GM10266 (cell line): ENCODE data around the gene ZFR2.
A peak's percentile ranks its signal among the peaks of the same experiment; 100 is the strongest.
"Not testable (repeated sequence)": the region's sequence is repeated elsewhere in the genome, so short reads cannot be mapped to it uniquely, and the experiment has no call there.

Experiments used
- DNase-seq: peaks from one replicate; pipeline ENCODE4 v3.0.0; 2012; ENCODE audit errors: extremely low spot score
- CTCF ChIP-seq: IDR thresholded peaks from 2 replicates; pipeline ENCODE4 v1.5.1; 2012; ENCODE audit warnings: mild to moderate bottlenecking, low read depth; ENCODE audit not compliant: control insufficient read depth, insufficient read depth; ENCODE audit errors: missing control alignments

The ZFR2 gene

DNA sequence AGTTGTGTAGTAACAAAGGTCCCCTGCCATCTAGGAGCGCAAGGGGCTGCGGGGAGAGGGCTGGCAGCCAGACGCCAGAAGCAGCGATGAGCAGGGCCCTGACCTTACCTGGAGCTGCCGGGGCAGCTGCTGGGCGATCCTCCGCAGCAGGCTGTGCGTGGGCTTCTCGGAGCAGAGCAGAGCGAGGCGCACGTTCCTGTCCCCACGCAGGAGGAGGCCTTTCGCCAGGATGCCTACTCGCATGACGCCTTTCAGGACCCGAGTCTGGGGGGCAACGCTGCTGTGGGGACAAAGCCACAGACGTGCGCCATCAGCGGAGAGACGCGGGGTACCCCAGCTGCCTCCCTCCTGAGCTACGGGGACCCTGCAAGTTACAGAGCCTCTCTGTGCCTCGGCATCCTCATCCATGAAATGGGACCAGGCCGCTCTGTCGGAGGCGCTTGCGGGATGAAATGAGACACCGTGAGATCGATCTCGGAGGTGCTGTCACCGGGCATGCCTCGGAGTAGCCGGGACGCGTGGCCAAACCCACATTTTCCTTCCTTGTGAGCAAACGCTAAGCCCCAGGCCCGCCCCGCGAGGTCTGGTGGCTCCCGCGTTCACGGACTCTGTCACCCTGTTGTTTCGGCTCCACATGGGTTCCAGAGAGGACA, 52.1 kb downstream of the ZFR2 start:
- DNase-seq: no peak
- no peak for TF ChIP-seq CTCF

DNA sequence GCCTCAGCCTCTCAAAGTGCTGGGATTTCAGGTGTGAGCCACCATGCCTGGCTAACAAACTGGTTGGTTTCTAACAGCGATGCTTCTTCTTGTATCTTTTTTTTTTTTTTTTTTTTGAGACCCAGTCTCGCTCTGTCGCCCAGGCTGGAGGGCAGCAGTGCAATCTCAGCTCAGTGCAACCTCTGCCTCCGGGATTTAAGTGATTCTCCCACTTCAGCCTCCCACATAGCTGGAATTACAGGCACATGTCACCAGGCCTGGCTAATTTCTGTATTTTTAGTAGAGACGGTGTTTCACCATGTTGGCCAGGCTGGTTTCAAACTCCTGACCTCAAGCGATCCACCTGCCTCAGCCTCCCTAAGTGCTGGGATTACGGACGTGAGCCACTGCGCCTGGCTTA, 52.7 kb downstream of the ZFR2 start:
- DNase-seq: not testable (repeated sequence)

GRCh38 chr19:3814648-3815047, 54.2 kb downstream of the ZFR2 start:
- no peak for TF ChIP-seq CTCF
- no peak for DNase-seq

DNA sequence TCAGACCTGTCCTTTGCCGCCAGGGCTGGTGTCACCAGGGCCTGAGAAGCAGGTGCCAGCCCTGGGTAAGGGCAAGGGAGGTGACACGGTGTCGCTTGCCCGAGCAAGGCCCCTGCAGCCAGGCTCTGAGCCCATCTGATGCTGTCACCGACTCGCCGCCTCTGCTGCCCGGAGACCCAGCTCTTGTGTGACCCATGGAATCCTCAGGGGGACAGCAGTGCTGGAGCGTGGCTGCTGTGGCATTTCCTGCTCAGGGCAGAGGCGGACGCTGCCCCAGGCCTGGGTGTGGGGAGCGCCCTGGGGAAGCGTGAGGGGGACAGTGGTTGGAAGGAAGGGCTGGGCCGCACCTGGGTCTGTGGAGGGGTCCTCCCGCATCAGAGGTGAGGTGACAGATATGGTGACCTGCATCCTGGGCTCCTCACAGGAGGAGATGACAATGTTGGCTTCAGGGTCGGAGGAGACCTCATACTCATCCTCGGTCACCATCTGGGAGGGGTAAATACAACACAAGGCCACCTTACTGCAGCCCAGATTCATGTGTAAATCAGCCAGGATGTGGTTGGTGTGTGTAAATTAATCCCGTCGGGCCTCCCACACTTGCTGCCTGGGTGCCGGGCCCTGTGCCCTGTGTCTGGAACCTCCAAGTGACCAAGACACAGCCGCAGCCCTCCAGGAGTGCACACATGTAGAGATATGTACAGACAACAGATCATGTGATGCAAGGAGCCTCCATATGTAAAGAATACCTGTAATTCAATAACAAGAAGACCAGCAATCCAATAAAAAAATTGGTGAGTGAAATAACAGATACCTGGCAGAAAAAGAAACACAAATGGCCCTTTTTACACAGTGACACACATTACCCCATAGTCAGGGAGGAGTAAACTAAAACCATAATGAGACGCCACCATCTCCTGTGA, 55.1 kb downstream of the ZFR2 start:
- TF ChIP-seq CTCF: no peak
- no peak for DNase-seq

GRCh38 chr19:3810708-3811355, 58.0 kb downstream of the ZFR2 start:
- DNase-seq: no peak
- no peak for TF ChIP-seq CTCF

DNA sequence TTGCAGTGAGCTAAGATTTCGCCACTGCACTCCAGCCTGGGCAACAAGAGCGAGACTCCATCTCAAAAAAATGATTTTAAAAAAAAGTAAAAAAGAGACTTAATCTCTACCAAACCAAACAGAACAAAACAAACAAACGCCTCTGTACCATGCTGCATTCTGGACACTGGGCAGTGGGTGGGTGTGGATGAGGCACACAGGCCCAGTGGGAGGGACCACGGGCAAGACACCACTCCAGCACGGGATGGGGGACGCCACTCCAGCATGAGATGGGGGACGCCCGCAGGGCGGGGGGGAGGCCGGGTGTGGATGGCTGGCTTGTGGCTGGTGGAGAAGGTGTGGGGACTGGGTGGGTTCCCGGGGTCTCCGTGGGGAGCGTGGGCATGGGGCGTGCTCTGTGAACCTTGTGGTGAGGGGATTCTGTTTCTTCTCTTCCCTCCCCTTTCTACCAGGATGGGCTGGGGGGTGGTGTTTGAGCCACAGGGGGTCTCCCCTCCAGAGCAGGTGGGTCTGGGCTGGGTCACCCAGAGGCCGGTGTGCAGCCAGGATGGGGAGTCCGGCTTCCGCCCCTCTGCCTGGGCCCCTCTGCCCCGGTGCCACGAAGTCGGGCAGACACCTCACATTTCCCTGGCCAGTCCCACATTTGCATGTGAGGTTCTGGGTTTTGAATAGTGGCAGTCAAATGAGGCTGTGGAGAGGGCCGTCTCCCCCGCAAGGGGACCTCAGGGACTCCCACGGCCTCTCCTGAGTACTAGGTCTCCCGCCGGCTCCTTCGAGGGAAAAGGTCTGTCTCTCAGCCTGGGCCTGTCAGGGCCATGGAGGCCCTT, 58.7 kb downstream of the ZFR2 start:
- peak; percentile 70 for DNase-seq
- TF ChIP-seq CTCF: no peak
